HepG2 (cell line): ENCODE data around the gene RPS27A. TPM values are rescaled to one million over a fixed set of nuclear protein-coding genes. Genes with fewer than 3 reads are reported as not detected.
A peak's percentile ranks its signal among the peaks of the same experiment; 100 is the strongest.

Source experiments
- ATM ChIP-seq: fragments of 450-650 bp; IDR thresholded peaks from 2 replicates; pipeline ENCODE4 v1.7.1; 2017; ENCODE audit warnings: mild to moderate bottlenecking, borderline replicate concordance
- FOXA3 ChIP-seq: IDR thresholded peaks from 2 replicates; pipeline ENCODE4 v1.6.1; 2016; ENCODE audit warnings: missing genetic modification reagents, missing compliant biosample characterization
- JARID2 ChIP-seq: sonication (generic); formaldehyde crosslinking; IDR thresholded peaks from 2 replicates; pipeline ENCODE4 v1.8.1; 2023; ENCODE audit warnings: missing genetic modification reagents, inconsistent platforms; ENCODE audit not compliant: insufficient replicate concordance
- KLF13 ChIP-seq: sonication (generic); formaldehyde crosslinking; IDR thresholded peaks from 2 replicates; pipeline ENCODE4 v1.4.0; 2020; ENCODE audit warnings: mild to moderate bottlenecking, missing genetic modification reagents
- MYC ChIP-seq: sonication (generic); formaldehyde crosslinking; IDR thresholded peaks from 2 replicates; pipeline ENCODE4 v1.9.0; 2021; ENCODE audit warnings: missing genetic modification reagents, borderline replicate concordance
- RARG ChIP-seq: sonication (generic); formaldehyde crosslinking; IDR thresholded peaks from 2 replicates; pipeline ENCODE4 v1.4.0; 2020; ENCODE audit warnings: low read depth, mild to moderate bottlenecking, missing genetic modification reagents
- SMARCC2 ChIP-seq: fragments of 450-650 bp; IDR thresholded peaks from 2 replicates; pipeline ENCODE4 v1.6.1; 2017; ENCODE audit warnings: antibody characterized with exemption, mild to moderate bottlenecking
- SNAPC2 ChIP-seq: sonication (generic); formaldehyde crosslinking; IDR thresholded peaks from 2 replicates; pipeline ENCODE4 v1.8.1; 2022; ENCODE audit warnings: mild to moderate bottlenecking, missing genetic modification reagents
- THAP11 ChIP-seq: IDR thresholded peaks from 2 replicates; pipeline ENCODE4 v1.6.1; 2016; ENCODE audit warnings: missing biosample characterization, missing genetic modification reagents
- ZFX ChIP-seq: sonication (generic); formaldehyde crosslinking; IDR thresholded peaks from 2 replicates; pipeline ENCODE4 v1.4.0; 2020; ENCODE audit warnings: mild to moderate bottlenecking, low read depth, missing genetic modification reagents, moderate library complexity
- ZNF180 ChIP-seq: sonication (generic); formaldehyde crosslinking; IDR thresholded peaks from 2 replicates; pipeline ENCODE4 v1.4.0; 2020; ENCODE audit warnings: low read depth, missing genetic modification reagents, borderline replicate concordance
- ZNF20 ChIP-seq: sonication (generic); formaldehyde crosslinking; IDR thresholded peaks from 2 replicates; pipeline ENCODE4 v1.4.0; 2020; ENCODE audit warnings: mild to moderate bottlenecking, moderate library complexity, missing genetic modification reagents
- ZNF296 ChIP-seq: sonication (generic); formaldehyde crosslinking; conservative IDR thresholded peaks from 2 replicates; pipeline ENCODE4 v1.5.0; 2020; ENCODE audit warnings: mild to moderate bottlenecking, missing genetic modification reagents
- ZNF33A ChIP-seq: sonication (generic); formaldehyde crosslinking; IDR thresholded peaks from 2 replicates; pipeline ENCODE4 v1.5.1; 2020; ENCODE audit warnings: missing genetic modification reagents, mild to moderate bottlenecking, moderate library complexity, borderline replicate concordance
- ZNF607 ChIP-seq: sonication (generic); formaldehyde crosslinking; IDR thresholded peaks from 2 replicates; pipeline ENCODE4 v1.5.1; 2020; ENCODE audit warnings: missing genetic modification reagents, mild to moderate bottlenecking, borderline replicate concordance
- ZNF747 ChIP-seq: sonication (generic); formaldehyde crosslinking; IDR thresholded peaks from 2 replicates; pipeline ENCODE4 v1.8.1; 2023; ENCODE audit warnings: missing genetic modification reagents, mild to moderate bottlenecking, borderline replicate concordance
- polyA plus RNA-seq, 8 experiments: library from polyadenylated mRNA; depleted of rRNA in 3 of 8; stranded (reverse) in 7 of 8; unstranded in 1 of 8; fragments of >200 nt; fragmentation: Illumina TruSeq in 4 of 8; extraction: Trizol in 4 of 8; gene quantifications; 2 replicates each; pipeline versions ENCODE4 v1.2.1 to v1.2.3, GENCODE V29; 2011 to 2016; ENCODE audit warnings: low read depth in 4 of 8, missing spikeins in 1 of 8, mixed read lengths in 1 of 8; ENCODE audit not compliant: insufficient read depth in 1 of 8
- total RNA-seq, 5 experiments: library from RNA; depleted of rRNA; stranded (reverse); fragments of >200 nt; fragmentation: Illumina TruSeq; extraction: Trizol; gene quantifications; 2 replicates each; pipeline ENCODE4 v1.2.3, GENCODE V29; 2016; ENCODE audit warnings: low read depth in 1 of 5
- TF ChIP-seq, protein P1 (sequence below): fragments of 450-650 bp; IDR thresholded peaks from 2 replicates; pipeline ENCODE4 v1.6.1; 2016
- TF ChIP-seq, protein P2 (sequence below): sonication (generic); formaldehyde crosslinking; IDR thresholded peaks from 2 replicates; pipeline ENCODE4 v1.8.0; 2022; ENCODE audit warnings: mild to moderate bottlenecking, missing genetic modification reagents, moderate library complexity
- TF ChIP-seq, protein P3 (sequence below): sonication (generic); formaldehyde crosslinking; IDR thresholded peaks from 2 replicates; pipeline ENCODE4 v1.8.1; 2023; ENCODE audit warnings: mild to moderate bottlenecking, missing genetic modification reagents
- TF ChIP-seq, protein P4 (sequence below): sonication (generic); formaldehyde crosslinking; IDR thresholded peaks from 2 replicates; pipeline ENCODE4 v1.8.0; 2022; ENCODE audit warnings: mild to moderate bottlenecking, missing genetic modification reagents, moderate library complexity
- TF ChIP-seq, protein P5 (sequence below): sonication (generic); formaldehyde crosslinking; conservative IDR thresholded peaks from 2 replicates; pipeline ENCODE4 v1.8.0; 2022; ENCODE audit warnings: missing genetic modification reagents

RPS27A gene
- total and polyA plus RNA-seq, 2 of the 13 experiments (the other 11 are each of a cell fraction or from before 2014, with no cell fraction given): 2,779 to 3,269 TPM

DNA sequence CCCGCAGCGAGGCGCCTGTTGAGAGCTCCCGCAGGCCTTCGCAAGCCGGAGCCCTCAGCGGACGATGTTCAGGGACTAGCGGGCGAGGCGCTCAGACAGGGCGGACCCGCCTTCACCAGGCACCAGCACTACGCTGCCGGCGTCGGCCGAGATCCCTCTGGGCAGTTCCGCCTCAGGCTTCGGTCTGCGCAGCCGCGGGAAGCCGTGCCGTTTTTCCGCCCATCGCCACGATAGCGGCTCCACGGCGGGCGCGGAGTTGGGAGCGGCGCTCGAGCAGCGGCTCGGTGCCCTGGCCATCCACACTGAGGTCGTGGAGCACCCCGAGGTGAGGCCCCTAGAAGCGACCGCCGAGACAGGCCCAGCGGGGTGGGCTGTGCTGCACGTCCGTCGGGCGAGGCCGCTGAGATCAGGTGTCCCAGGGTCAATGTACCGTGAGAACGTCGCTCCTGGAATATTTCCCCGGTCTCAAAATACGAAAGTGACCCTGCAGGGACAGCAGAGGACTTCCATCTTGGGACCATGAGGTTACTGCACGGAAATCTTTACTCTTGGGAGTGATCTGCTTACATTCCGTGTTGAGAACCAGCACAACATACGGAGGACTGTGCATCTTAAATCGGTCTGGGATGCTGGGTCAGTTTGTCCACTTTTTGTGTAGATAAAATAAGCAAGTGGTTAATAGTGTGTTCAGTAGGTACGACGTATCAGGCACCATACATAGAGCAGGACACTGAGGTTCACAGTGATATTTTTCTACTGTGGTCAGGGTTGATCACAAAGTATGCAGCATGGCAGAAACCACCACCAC is 49.8 kb downstream of the RPS27A start (continued):
- TF ChIP-seq, protein P1, sequence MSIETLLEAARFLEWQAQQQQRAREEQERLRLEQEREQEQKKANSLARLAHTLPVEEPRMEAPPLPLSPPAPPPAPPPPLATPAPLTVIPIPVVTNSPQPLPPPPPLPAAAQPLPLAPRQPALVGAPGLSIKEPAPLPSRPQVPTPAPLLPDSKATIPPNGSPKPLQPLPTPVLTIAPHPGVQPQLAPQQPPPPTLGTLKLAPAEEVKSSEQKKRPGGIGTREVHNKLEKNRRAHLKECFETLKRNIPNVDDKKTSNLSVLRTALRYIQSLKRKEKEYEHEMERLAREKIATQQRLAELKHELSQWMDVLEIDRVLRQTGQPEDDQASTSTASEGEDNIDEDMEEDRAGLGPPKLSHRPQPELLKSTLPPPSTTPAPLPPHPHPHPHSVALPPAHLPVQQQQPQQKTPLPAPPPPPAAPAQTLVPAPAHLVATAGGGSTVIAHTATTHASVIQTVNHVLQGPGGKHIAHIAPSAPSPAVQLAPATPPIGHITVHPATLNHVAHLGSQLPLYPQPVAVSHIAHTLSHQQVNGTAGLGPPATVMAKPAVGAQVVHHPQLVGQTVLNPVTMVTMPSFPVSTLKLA: no peak
- peak; percentile 73; the same call in 1 of the 2 replicates for TF ChIP-seq KLF13 (CRISPR knock-in tag)
- TF ChIP-seq THAP11 (CRISPR knock-in tag): peak; percentile 84
- TF ChIP-seq FOXA3 (CRISPR knock-in tag): peak; percentile 82
- no peak for TF ChIP-seq ATM
- TF ChIP-seq MYC (CRISPR knock-in tag): peak; percentile 94
- TF ChIP-seq, protein P2, sequence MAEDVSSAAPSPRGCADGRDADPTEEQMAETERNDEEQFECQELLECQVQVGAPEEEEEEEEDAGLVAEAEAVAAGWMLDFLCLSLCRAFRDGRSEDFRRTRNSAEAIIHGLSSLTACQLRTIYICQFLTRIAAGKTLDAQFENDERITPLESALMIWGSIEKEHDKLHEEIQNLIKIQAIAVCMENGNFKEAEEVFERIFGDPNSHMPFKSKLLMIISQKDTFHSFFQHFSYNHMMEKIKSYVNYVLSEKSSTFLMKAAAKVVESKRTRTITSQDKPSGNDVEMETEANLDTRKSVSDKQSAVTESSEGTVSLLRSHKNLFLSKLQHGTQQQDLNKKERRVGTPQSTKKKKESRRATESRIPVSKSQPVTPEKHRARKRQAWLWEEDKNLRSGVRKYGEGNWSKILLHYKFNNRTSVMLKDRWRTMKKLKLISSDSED: 0 out of 2 replicates have a peak, but pooled peaks have one; percentile 81
- TF ChIP-seq, protein P3, sequence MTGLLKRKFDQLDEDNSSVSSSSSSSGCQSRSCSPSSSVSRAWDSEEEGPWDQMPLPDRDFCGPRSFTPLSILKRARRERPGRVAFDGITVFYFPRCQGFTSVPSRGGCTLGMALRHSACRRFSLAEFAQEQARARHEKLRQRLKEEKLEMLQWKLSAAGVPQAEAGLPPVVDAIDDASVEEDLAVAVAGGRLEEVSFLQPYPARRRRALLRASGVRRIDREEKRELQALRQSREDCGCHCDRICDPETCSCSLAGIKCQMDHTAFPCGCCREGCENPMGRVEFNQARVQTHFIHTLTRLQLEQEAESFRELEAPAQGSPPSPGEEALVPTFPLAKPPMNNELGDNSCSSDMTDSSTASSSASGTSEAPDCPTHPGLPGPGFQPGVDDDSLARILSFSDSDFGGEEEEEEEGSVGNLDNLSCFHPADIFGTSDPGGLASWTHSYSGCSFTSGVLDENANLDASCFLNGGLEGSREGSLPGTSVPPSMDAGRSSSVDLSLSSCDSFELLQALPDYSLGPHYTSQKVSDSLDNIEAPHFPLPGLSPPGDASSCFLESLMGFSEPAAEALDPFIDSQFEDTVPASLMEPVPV (CRISPR knock-in tag): no peak
- TF ChIP-seq ZNF747 (CRISPR knock-in tag): no peak; the same call in 1 of the 2 replicates
- peak; percentile 95 for TF ChIP-seq ZNF607
- peak; percentile 52 for TF ChIP-seq JARID2 (CRISPR knock-in tag)
- no peak for TF ChIP-seq ZNF180
- 0 out of 2 replicates have a peak, but pooled peaks have one; percentile 12 for TF ChIP-seq RARG (CRISPR knock-in tag)
- TF ChIP-seq, protein P4, sequence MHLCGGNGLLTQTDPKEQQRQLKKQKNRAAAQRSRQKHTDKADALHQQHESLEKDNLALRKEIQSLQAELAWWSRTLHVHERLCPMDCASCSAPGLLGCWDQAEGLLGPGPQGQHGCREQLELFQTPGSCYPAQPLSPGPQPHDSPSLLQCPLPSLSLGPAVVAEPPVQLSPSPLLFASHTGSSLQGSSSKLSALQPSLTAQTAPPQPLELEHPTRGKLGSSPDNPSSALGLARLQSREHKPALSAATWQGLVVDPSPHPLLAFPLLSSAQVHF (CRISPR knock-in tag): peak; percentile 94; the same call in 1 of the 2 replicates
- TF ChIP-seq SNAPC2 (CRISPR knock-in tag): no peak; the same call in none of the 2 replicates
- no peak for TF ChIP-seq ZNF296 (CRISPR knock-in tag)
- peak; percentile 98 for TF ChIP-seq ZFX (CRISPR knock-in tag)
- TF ChIP-seq ZNF33A (CRISPR knock-in tag): no peak
- no peak for TF ChIP-seq SMARCC2
- TF ChIP-seq ZNF20 (CRISPR knock-in tag): peak; percentile 84
- TF ChIP-seq, protein P5, sequence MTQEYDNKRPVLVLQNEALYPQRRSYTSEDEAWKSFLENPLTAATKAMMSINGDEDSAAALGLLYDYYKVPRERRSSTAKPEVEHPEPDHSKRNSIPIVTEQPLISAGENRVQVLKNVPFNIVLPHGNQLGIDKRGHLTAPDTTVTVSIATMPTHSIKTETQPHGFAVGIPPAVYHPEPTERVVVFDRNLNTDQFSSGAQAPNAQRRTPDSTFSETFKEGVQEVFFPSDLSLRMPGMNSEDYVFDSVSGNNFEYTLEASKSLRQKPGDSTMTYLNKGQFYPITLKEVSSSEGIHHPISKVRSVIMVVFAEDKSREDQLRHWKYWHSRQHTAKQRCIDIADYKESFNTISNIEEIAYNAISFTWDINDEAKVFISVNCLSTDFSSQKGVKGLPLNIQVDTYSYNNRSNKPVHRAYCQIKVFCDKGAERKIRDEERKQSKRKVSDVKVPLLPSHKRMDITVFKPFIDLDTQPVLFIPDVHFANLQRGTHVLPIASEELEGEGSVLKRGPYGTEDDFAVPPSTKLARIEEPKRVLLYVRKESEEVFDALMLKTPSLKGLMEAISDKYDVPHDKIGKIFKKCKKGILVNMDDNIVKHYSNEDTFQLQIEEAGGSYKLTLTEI (CRISPR knock-in tag): no peak
